ENCODE measurements around the gene LENEP.

The LENEP gene

DNA sequence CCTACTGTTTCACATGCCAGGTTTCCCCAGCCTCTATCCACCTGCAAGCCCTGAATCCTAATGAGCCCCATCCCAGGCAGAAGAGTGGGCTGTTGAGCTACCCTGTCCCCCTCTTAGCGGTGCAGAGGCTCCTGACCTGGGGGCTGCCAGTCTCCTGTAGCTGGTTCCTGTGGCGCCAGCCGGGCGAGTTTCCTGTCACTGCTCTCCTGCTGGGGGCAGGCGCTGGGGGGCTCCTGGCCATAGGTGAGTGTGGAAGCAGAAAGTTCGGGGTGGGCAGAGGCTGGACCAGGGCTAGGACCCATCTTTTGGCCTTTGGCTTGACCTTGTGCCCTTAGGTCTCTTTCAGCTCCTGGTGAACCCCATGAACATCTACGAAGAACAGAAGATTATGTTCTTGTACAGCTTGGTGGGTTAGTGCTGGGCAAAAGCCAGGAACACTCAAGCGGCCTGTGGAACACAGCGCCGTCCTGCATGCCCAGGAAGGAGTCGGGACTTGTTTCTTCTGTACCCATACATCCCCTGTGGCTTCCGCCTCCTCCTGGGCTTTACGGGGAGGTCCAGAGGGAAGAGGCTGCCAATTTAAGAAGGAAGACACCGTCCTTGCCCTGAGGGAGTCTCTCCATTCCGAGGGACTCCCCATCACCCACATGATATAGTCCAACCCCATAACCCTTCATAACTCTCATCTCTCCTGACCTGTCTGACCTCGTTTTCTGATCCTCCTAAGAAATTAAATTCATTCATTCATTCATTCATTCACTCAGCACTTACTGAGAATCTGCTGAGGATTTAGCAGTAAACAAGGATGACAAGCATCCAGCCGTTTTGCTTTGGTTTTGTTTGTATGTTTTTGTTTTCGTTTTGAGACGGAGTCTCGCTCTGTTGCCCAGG, 41.2 kb downstream of the LENEP start:
- Mint-ChIP-seq H3K27me3 (peaks cover 72% of the 10 kb centered on the region), H3K9me3 (no peaks in the 10 kb centered on the region), H3K27ac (no peak overlapping the region), H3K4me3 (no peak overlapping the region), H3K4me1 (peaks cover 5% of the 10 kb centered on the region), H3K36me3 (no peaks in the 10 kb centered on the region)
- CTCF ChIA-PET = interaction anchor here (1.0 to 1.8 kb wide), 2 partner anchors 15 to 17 kb away, joined by 3 to 6 read pairs; no protein-coding TSS in a partner anchor
- no peak for DNase-seq

DNA sequence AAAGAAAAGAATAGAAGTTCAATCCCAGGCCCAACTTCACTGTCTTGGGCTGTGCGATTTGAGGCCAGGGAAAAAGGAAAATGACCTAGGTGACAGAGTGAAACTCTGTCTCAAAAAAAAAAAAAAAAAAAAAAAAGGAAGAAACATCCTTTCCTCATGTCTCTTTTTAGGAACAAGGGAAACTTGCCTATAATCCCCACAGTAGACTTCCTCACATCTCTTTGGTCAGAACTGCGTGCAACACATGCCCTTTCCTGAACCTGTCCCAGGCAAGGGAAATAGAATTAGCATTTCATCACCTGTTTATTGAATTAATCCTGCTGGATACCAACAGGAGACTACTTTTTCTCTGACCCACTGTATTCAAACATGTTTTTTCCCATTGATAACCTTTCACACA, 42.5 kb downstream of the LENEP start:
- CTCF ChIA-PET = no interaction called here
- Mint-ChIP-seq H3K4me3 (no peak overlapping the region), H3K9me3 (no peaks in the 10 kb centered on the region), H3K36me3 (no peaks in the 10 kb centered on the region), H3K4me1 (peaks cover 5% of the 10 kb centered on the region), H3K27ac (no peak overlapping the region), H3K27me3 (peaks cover 68% of the 10 kb centered on the region)
- DNase-seq = no peak

- Mint-ChIP-seq H3K4me1 (peaks cover 5% of the 10 kb centered on the region), H3K27ac (no peak overlapping the region), H3K9me3 (no peaks in the 10 kb centered on the region), H3K4me3 (no peak overlapping the region), H3K27me3 (peaks cover 72% of the 10 kb centered on the region), H3K36me3 (no peaks in the 10 kb centered on the region)
- no peak for DNase-seq
- CTCF ChIA-PET = interaction anchor here (0.7 to 17.5 kb wide), 2 partner anchors 21 to 52 kb away, joined by 3 to 220 read pairs; partner anchors contain the start of genes ADAM15 and EFNA4
These were observed 43.7 kb downstream of the LENEP start for GRCh38 chr1:155037043-155037442.

- no peak overlapping the region for H3K4me3 Mint-ChIP-seq
- DNase-seq = no peak
- H3K4me1 Mint-ChIP-seq = peaks cover 5% of the 10 kb centered on the region
- H3K9me3 Mint-ChIP-seq = no peaks in the 10 kb centered on the region
- CTCF ChIA-PET = interaction anchor here (0.7 to 17.5 kb wide), 2 partner anchors 20 to 51 kb away, joined by 3 to 220 read pairs; partner anchors contain the start of genes ADAM15 and EFNA4
- H3K27me3 Mint-ChIP-seq = peaks cover 72% of the 10 kb centered on the region
- no peak overlapping the region for H3K27ac Mint-ChIP-seq
- no peaks in the 10 kb centered on the region for H3K36me3 Mint-ChIP-seq
These were observed 44.6 kb downstream of the LENEP start for GRCh38 chr1:155037851-155038441.

DNA sequence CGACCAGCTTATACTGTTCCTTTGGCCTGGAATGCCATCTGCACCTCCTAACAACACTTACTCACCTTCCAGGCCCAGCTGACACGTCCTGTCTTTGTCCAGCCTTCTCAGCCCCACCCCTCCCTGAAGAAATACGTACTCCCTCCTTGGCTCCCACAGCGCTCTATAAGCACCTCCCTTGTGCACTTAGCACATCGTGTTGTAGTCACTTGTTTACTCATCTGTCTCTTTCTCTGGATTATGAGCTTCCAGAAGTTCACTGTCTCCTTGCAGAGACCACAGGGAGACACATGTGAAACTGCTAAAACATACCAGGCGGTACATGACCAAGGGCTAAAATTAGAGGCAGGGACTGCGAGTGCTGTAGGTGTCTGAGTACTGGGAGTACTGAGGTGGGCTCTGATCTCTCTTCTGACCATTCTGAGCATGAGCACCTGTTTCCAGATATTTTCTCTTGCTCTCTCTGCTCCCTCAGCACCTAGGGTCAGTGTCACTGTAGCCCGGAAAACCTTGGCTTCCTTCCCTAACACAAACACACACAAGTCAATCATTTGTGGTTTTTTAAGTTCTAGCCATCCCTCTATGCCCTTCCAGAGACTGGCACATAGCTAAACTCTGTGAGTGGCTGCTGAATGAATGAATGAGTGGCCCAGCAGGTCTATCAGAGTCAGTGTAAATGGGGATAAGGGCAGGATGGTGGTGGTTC, 45.4 kb downstream of the LENEP start:
- H3K27ac Mint-ChIP-seq = no peak overlapping the region
- H3K27me3 Mint-ChIP-seq = peaks cover 70% of the 10 kb centered on the region
- H3K9me3 Mint-ChIP-seq = no peaks in the 10 kb centered on the region
- DNase-seq = no peak
- no peak overlapping the region for H3K4me3 Mint-ChIP-seq
- no peaks in the 10 kb centered on the region for H3K36me3 Mint-ChIP-seq
- CTCF ChIA-PET = interaction anchor here (0.9 to 17.5 kb wide), 3 partner anchors 8 to 46 kb away, joined by 3 to 220 read pairs (median 3); partner anchors contain the start of genes ADAM15 and EFNA4
- peaks cover 6% of the 10 kb centered on the region for H3K4me1 Mint-ChIP-seq

- CTCF ChIA-PET = interaction anchor here (0.9 to 17.5 kb wide), 3 partner anchors 9 to 46 kb away, joined by 3 to 220 read pairs (median 3); partner anchors contain the start of genes ADAM15 and EFNA4
- peaks cover 67% of the 10 kb centered on the region for H3K27me3 Mint-ChIP-seq
- no peak for DNase-seq
- no peak overlapping the region for H3K4me3 Mint-ChIP-seq
- no peak overlapping the region for H3K27ac Mint-ChIP-seq
- no peaks in the 10 kb centered on the region for H3K36me3 Mint-ChIP-seq
- no peaks in the 10 kb centered on the region for H3K9me3 Mint-ChIP-seq
- peaks cover 9% of the 10 kb centered on the region for H3K4me1 Mint-ChIP-seq
These were observed 45.9 kb downstream of the LENEP start for GRCh38 chr1:155039308-155039669.

DNA sequence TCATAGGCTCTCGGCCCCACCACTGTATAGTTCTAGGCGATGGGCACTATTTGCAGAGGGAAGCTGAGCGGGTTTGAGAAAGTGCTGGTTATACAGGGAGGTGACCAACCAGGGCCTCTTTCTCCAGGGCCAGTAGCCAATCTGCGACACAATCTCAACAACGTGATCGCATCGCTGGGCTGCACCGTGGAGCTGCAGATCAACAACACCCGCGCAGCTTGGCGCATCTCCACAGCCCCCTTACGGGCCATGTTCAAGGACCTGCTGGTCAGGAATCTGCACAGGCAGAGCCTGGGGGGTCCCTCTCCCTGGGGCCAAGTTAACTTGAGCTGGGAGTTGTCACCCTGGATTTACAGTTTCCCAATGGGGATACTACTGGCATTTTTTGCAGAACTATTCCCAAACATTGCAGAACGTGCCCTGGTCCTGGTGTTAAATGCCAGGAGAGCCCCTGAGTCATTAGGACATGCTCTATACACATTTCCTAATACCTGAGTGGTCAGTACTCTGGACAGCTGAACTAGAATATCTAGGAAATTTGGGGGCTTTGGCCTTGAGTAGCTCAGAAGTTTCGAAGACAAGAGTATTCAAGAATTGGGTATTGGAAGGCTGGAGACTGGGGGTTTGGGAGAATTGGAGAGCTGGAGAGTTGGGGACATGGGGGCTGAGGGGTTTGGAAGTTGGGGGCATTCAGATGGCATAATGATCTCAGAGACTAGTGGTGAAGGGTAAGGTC, 47.1 kb downstream of the LENEP start:
- Mint-ChIP-seq H3K4me3 (no peak overlapping the region), H3K4me1 (peaks cover 19% of the 10 kb centered on the region), H3K9me3 (no peaks in the 10 kb centered on the region), H3K27ac (no peak overlapping the region), H3K27me3 (peaks cover 59% of the 10 kb centered on the region), H3K36me3 (no peaks in the 10 kb centered on the region)
- CTCF ChIA-PET = interaction anchor here (0.5 to 17.5 kb wide), 4 partner anchors 9 to 51 kb away, joined by 3 to 220 read pairs (median 3); partner anchors contain the start of genes ADAM15 and EFNA4
- DNase-seq = no peak

GRCh38 chr1:155042789-155043188, 49.4 kb downstream of the LENEP start:
- CTCF ChIA-PET = interaction anchor here (1.3 to 17.5 kb wide), 9 partner anchors 15 to 562 kb away, joined by 3 to 220 read pairs (median 6); partner anchors contain the start of genes ADAM15, EFNA4, KRTCAP2 and PBXIP1
- Mint-ChIP-seq H3K9me3 (no peaks in the 10 kb centered on the region), H3K4me3 (no peak overlapping the region), H3K4me1 (peaks cover 19% of the 10 kb centered on the region), H3K27ac (no peak overlapping the region), H3K27me3 (peaks cover 50% of the 10 kb centered on the region), H3K36me3 (no peaks in the 10 kb centered on the region)
- DNase-seq = no peak

- no peak for DNase-seq
- Mint-ChIP-seq H3K27me3 (peaks cover 46% of the 10 kb centered on the region), H3K9me3 (no peaks in the 10 kb centered on the region), H3K4me1 (peaks cover 19% of the 10 kb centered on the region), H3K27ac (no peak overlapping the region), H3K36me3 (no peaks in the 10 kb centered on the region), H3K4me3 (no peak overlapping the region)
- CTCF ChIA-PET = interaction anchor here (0.9 to 17.5 kb wide), 11 partner anchors 15 to 562 kb away, joined by 3 to 220 read pairs (median 6); partner anchors contain the start of genes ADAM15, EFNA4 and PBXIP1
These were observed 49.9 kb downstream of the LENEP start for GRCh38 chr1:155043301-155043702.

- Mint-ChIP-seq H3K4me1 (peaks cover 19% of the 10 kb centered on the region), H3K27me3 (peaks cover 46% of the 10 kb centered on the region), H3K36me3 (no peaks in the 10 kb centered on the region), H3K27ac (no peak overlapping the region), H3K9me3 (no peaks in the 10 kb centered on the region), H3K4me3 (no peak overlapping the region)
- no peak for DNase-seq
- CTCF ChIA-PET = interaction anchor here (0.9 to 17.5 kb wide), 16 partner anchors 14 to 563 kb away, joined by 3 to 220 read pairs (median 6); partner anchors contain the start of genes ADAM15, EFNA4 and PBXIP1
These were observed 50.4 kb downstream of the LENEP start for GRCh38 chr1:155043793-155044192.

All from activated naive CD4-positive, alpha-beta T cell treated with anti-CD3 and anti-CD28 coated beads, Interleukin-2, amount 10 ng/mL, durations not matched to agents 7 days and 5 days (primary cell).